Ascending aorta (tissue), 2 donors: ENCODE results near the gene ZNF692. TPM values are rescaled to one million over a fixed set of nuclear protein-coding genes. Genes with fewer than 3 reads are reported as not detected.

ENCODE experiments used
- DNase-seq, 2 donors: peaks; one replicate each; pipeline ENCODE4 v3.0.0-alpha.2; 2019; ENCODE audit warnings: low spot score in 2 of 2
- H3K27ac ChIP-seq, 2 donors: fragments of 200-600 bp; sonication (generic); one replicate each; pipeline ENCODE4 v1.5.1; 2016 to 2017; ENCODE audit warnings: mild to moderate bottlenecking in 1 of 2
- H3K27me3 ChIP-seq: fragments of 200-600 bp; sonication (generic); one replicate; pipeline ENCODE4 v1.5.1; 2017
- H3K36me3 ChIP-seq, 2 donors: fragments of 200-600 bp; sonication (generic); one replicate each; pipeline ENCODE4 v1.5.1; 2016
- H3K4me1 ChIP-seq, 2 donors: fragments of 200-600 bp; sonication (generic); one replicate each; pipeline ENCODE4 v1.5.1; 2016 to 2017; ENCODE audit warnings: mild to moderate bottlenecking in 1 of 2
- H3K4me3 ChIP-seq, 2 donors: fragments of 200-600 bp; sonication (generic); one replicate each; pipeline ENCODE4 v1.5.1; 2016 to 2017; ENCODE audit warnings: mild to moderate bottlenecking in 1 of 2
- H3K9me3 ChIP-seq, 2 donors: fragments of 200-600 bp; sonication (generic); one replicate each; pipeline ENCODE4 v1.5.1; 2016
- intact Hi-C: fragments of 100-400 bp; cut with DNase I; formaldehyde crosslinking; loops from one replicate; pipeline ENCODE4 v1.15.1; 2023
- total RNA-seq: library from RNA; depleted of rRNA; stranded (reverse); fragments of >200 nt; gene quantifications from one replicate; pipeline ENCODE4 v1.1.0, GENCODE V29; 2016
- TF ChIP-seq, protein P1 (sequence below), 3 experiments: fragments of 200-600 bp in 2 of 3; fragments of 450-650 bp in 1 of 3; sonication (generic) in 2 of 3; IDR thresholded peaks; one replicate each; pipeline ENCODE4 v1.5.1; 2016 to 2019; ENCODE audit warnings: antibody characterized with exemption in 3 of 3, mild to moderate bottlenecking in 1 of 3, moderate library complexity in 1 of 3

The ZNF692 gene
- total RNA-seq, 1 donor from 2014 or later: 13.8 TPM

DNA sequence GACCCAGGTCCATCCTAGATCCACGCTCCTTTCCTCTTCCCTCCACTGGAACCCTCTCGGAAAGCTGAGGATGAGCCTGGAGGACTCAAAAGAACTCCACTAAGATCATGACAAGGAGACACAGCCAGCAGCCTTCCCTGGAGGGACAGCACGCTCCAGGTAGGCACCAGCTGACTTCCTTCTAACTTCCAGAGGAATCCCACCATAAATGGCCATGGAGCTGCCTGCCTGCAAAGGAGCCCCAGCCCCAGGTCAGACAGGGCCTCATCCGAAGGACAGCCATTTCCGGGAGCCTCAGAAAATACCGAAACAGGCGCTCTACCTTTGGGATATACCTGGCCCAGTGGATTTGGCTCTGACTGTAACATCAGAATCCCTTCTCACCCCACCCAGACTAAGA is 37.2 kb downstream of the ZNF692 start:
- peak overlapping the region in 1 of 2 donors; percentile 62 for H3K27ac ChIP-seq
- DNase-seq: peak in 1 of 2 donors; percentile 60
- H3K4me3 ChIP-seq: no peak overlapping the region
- TF ChIP-seq, protein P1, sequence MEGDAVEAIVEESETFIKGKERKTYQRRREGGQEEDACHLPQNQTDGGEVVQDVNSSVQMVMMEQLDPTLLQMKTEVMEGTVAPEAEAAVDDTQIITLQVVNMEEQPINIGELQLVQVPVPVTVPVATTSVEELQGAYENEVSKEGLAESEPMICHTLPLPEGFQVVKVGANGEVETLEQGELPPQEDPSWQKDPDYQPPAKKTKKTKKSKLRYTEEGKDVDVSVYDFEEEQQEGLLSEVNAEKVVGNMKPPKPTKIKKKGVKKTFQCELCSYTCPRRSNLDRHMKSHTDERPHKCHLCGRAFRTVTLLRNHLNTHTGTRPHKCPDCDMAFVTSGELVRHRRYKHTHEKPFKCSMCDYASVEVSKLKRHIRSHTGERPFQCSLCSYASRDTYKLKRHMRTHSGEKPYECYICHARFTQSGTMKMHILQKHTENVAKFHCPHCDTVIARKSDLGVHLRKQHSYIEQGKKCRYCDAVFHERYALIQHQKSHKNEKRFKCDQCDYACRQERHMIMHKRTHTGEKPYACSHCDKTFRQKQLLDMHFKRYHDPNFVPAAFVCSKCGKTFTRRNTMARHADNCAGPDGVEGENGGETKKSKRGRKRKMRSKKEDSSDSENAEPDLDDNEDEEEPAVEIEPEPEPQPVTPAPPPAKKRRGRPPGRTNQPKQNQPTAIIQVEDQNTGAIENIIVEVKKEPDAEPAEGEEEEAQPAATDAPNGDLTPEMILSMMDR (IDR thresholded peaks at IDR 0.05): no peak
- intact Hi-C loops: no loop called here
- peaks cover under 1 to 21% of the 10 kb centered on the region in 2 donors for H3K36me3 ChIP-seq
- H3K27me3 ChIP-seq: no peaks in the 10 kb centered on the region
- H3K4me1 ChIP-seq: peaks cover 18 to 48% of the 10 kb centered on the region in 2 donors
- H3K9me3 ChIP-seq: no peaks in the 10 kb centered on the region

GRCh38 chr1:248821101-248821500 is 37.8 kb downstream of the ZNF692 start:
- TF ChIP-seq, protein P1 (IDR thresholded peaks at IDR 0.05): no peak
- Histone ChIP-seq H3K9me3 (no peaks in the 10 kb centered on the region), H3K4me1 (peaks cover 18 to 48% of the 10 kb centered on the region in 2 donors), H3K4me3 (no peak overlapping the region), H3K27me3 (no peaks in the 10 kb centered on the region), H3K27ac (peak overlapping the region; percentile 39 to 62), H3K36me3 (peaks cover 6 to 27% of the 10 kb centered on the region in 2 donors)
- DNase-seq: peak in 1 of 2 donors; percentile 81
- intact Hi-C loops: no loop called here

DNA sequence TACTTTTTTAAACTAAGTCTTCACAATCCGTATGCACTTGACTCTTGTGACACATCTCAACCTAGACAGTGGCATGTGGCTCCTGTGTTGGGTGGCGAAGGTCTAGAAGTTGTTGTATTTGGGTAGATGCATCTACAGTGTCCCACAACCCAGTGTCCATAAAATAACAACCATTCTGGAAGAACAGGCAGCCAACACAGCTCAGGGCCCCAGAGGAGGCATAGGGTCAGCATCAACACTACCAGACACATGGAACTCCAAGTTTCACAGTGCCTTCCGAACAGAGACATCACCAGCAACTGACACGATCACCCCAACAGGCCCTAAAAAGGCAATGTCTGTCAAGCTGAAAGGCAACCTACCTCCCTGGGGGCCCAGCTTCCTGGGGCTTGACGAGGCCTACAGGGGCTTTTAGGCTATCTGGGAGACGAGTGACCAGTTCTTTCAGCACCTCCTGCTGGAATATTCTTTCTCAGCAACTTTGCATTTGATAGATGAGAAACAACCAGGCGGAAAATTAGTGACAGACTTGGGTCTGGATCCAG is 38.8 kb downstream of the ZNF692 start:
- intact Hi-C loops: no loop called here
- TF ChIP-seq, protein P1 (IDR thresholded peaks at IDR 0.05): no peak
- no peaks in the 10 kb centered on the region for H3K9me3 ChIP-seq
- H3K4me3 ChIP-seq: no peak overlapping the region
- H3K27me3 ChIP-seq: no peaks in the 10 kb centered on the region
- DNase-seq: no peak
- H3K27ac ChIP-seq: no peak overlapping the region
- peaks cover 12 to 36% of the 10 kb centered on the region in 2 donors for H3K36me3 ChIP-seq
- peaks cover 18 to 48% of the 10 kb centered on the region in 2 donors for H3K4me1 ChIP-seq

DNA sequence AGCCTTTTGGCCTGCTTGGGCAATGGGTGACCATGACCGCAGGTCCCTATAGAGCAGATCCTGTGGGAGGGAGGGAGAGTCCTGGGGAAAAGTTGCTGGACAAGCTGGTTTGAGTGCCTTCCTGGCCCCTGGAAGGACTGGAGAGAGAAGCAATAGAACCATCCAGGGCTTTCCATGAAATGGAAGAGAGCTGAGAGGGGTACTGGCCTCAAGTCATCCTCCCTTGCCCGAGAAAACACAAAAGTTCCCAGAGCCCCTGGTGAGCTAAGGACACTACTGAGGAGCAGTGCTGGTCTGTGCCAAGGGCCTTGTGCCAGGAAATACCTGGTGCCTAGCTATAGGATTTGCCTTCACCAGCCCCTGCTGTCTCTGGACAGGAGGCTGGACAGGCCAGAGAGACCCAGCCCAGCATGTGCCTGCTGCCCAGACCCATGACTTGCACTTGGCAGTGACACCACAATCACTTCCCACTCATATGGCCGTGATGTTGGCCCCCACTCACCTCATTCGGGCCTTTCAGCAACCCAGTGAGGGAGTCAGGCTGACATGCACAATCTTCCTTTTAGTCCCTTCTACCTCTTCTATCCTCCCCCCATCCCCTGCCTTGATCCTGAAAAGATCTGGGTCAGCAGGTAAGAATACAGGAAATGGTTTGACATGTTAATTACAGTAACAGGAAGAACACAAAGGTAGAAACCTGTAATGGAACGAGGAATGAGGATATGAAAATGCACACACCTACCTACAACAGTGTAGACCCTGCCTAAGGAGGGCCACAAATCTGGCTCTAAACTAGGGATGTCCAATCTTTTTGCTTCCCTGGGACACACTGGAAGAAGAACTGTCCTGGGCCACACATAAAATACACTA is 40.1 kb downstream of the ZNF692 start:
- intact Hi-C loops: no loop called here
- Histone ChIP-seq H3K27me3 (no peaks in the 10 kb centered on the region), H3K4me3 (no peak overlapping the region), H3K9me3 (no peaks in the 10 kb centered on the region), H3K27ac (no peak overlapping the region), H3K4me1 (peaks cover 7 to 36% of the 10 kb centered on the region in 2 donors), H3K36me3 (peaks cover 20 to 50% of the 10 kb centered on the region in 2 donors)
- no peak for DNase-seq
- TF ChIP-seq, protein P1 (IDR thresholded peaks at IDR 0.05): no peak

- Histone ChIP-seq H3K27me3 (no peaks in the 10 kb centered on the region), H3K27ac (no peak overlapping the region), H3K4me1 (peaks cover 0 to 19% of the 10 kb centered on the region in 2 donors), H3K4me3 (no peak overlapping the region), H3K36me3 (peaks cover 34 to 67% of the 10 kb centered on the region in 2 donors), H3K9me3 (no peaks in the 10 kb centered on the region)
- intact Hi-C loops: no loop called here
- TF ChIP-seq, protein P1 (IDR thresholded peaks at IDR 0.05): no peak
- peak in 1 of 2 donors; percentile 60 for DNase-seq
These were observed 41.8 kb downstream of the ZNF692 start for GRCh38 chr1:248817065-248817464.
